Stimulated activated CD8-positive, alpha-beta memory T cell treated with anti-CD3 and anti-CD28 coated beads, Interleukin-15, amount 100 ng/mL, for 1 hour (primary cell): Measurements from ENCODE around the gene BRD7.

Experiments
- DNase-seq: peaks from one replicate; pipeline ENCODE4 v3.0.0-alpha.2; 2020; ENCODE audit warnings: low read depth

The BRD7 gene

DNA sequence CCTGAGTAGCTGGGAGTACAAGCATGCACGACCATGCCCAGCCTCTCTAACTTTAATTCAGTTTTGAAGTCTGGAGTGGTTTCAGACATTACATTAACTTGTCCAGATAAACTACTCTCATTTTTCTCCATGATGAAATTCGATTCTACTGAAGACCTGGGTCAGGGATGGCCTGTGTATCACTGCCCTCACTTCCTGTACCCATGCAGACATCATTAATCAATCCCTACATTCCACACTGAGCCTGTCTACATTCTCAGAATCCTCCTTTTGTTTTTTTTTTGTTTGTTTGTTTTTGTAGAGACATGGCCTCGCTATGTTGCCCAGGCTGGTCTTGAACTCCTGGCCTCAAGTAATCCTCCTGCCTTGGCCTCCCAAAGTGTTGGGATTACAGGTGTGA is 79.9 kb downstream of the BRD7 start:
- no peak for DNase-seq

DNA sequence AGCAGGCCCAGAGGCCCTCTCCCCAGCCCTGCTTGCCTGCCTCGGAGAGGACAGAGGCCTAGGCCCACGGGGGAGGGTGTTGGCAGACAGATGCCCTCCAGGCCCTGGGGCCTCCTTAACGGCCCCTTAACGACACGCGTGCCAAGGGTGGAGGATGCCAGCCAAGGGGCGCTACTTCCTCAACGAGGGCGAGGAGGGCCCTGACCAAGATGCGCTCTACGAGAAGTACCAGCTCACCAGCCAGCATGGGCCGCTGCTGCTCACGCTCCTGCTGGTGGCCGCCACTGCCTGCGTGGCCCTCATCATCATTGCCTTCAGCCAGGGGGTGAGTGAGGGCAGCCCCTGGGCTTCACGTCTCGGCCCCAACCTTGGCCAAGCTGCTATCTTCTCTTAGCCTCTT is 80.8 kb downstream of the BRD7 start:
- DNase-seq = no peak

DNA sequence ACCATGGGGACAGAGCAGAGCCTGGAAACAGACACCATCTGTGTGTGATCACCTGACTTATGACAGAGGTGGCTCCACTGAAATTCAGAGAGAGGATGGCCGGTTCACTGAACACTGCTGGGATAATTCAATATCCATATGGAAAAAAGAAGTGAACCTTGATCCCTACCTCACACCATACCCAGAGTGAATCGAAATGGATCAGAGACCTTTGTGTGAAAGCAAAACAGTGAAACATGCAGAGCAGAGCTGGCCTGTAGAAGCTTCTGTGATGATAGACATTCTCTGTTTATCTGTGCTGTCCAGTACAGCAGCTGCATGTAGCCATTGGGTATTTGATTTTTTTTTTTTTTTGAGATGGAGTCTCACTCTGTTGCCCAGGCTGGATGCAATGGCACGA is 82.1 kb downstream of the BRD7 start:
- DNase-seq = no peak

DNA sequence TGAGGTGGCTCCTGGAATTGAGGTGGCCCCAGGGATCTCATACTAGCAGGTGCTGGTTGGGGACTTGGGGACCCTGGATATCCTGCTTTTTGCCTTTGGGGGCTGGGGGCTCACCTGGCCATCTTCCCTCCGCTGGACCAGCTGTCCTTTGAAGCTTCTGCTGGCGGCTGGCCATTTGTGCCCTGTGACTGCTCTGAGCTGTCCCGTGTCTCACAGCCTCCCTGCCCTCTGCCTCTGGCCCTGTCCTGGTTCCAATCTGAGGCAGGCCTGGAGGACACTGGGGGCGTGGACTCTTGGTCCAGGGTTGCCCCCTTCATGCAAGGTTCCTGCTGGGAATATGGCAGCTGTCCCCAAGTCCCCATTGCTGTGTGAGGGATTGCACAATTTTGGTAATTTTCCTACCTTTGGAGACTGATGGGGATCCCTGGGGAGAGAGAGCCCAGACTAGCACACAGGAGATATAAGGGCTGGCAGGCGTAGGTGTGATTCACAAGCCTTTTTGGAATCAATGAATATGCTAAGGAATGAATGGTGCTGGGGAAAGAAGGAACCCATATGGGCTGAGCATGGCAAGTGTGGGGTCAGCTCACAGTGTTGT is 83.3 kb downstream of the BRD7 start:
- no peak for DNase-seq

DNA sequence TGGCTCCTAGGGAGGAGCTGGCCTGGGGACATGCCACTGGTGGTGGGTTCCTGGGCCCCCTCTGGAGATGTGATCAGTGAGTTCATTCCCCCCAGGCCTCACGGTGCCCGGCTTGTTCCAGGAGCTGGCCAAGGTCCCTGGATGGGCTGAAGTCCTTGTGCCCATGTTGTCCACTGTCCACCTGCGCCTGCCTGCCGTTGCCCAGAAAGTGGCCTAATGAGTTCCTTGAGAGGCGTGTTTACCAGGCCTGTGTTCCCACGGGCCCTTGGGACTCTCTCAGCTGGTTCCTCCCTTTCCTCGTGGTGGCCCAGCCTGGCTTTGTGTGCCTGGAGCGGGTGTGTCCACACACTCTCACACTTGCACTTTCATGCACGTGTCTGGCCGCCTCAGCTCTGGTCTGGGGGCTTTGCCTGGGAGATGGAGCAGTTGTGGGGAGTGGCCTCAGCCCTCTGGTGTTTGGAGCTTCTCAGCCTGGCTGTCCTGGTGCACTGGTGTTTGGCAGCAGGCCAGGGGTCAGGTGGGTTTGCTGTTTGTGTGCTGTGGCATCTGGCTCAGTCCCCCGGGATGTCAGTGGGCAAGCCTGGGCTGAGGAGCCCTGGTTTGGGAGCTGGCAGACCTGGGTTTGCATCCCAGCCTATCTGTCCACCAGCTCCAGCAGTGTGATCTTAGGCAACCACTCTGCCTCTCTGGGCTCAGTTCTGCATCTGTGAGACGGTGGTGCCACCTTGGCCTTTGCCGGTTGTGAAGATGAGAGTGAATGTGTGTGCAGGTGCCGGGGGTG is 84.5 kb downstream of the BRD7 start:
- DNase-seq = no peak

DNA sequence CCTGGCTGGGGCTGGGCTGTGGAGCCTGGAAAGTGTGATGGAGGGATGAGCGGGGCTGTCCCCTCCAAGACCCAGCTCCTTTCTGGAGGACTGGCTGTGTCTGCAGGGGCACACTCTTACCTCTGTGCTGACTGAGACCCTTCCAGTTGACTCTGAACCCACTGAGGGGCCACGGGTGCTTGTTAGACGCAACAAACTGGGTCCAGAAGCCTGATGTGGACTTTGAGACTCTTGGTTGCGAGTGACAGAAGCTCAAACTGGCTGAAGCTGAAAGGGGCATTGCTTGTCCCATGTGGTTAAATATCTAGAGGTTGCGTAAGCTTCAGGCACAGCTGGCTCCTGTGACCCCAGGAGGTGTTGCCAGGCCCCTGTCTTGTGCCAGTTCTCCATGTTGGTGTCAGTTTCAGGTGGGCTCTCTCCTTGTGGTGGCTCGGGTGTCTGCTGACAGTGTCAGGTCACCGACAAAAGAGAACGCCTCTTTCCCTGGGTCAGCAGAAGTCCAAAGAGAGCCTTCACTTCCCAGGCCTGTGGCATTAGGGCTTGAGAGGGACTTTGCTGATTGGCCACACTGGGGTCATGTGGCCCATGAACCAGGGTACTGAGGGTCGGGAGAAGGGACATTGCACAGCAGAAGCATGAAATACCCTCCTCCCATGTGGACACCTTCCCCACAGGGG is 85.7 kb downstream of the BRD7 start:
- no peak for DNase-seq

DNA sequence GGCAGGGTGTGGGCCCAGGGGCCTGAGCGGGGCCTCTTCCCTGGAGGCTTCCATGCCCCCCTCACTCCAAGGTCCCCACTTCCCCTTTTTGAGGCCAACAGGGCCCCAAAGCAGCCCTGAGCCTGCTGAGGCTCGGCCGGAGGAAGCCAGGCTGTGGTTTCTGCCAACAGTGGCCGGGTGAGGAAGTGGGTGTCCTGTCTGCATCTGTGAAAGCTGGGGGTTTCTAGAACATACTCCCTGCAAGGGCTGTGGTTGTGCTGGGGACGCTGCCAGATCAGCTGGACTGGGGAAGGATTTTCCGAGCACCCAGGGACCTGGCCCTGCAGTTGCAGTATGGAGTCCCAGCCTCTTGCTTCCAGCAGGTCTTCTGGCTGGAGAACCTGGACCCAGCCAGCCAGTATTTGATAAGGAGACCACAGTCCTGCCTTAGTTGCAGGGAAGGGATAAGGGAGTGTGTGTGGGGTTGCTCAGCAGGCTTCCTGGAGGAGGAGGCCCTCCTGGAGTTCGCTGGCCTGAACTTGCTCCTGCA is 86.7 kb downstream of the BRD7 start:
- no peak for DNase-seq

DNA sequence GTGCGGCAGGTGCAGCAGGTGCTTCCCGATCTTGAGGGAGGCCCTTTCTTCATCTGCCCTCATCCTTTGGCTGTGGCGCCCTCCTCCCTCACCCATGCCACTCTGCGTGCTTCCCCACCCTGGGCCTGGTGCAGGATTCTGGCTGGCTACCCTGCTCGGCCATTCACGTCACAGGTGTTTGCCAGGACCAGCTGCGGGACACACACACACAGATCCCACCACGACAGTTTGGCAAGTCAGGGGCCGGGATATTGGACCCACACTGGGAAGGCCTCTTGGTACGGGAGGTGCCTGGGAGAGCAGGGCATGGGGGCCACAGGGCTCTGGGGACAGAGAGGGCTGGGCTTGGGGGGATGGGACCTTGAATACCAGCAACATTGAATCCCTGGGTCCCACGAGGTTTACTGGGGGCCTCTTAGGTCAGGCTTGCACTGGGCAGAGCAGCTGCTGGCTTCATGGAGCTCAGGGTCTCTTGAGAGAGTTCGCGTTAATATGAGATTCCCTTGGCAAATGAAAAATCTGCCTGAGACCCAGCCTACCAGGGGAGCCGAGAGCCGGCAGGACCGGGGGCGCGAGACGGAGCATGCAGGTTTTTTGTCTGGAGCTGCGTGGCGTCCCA is 87.3 kb downstream of the BRD7 start:
- DNase-seq = no peak

DNA sequence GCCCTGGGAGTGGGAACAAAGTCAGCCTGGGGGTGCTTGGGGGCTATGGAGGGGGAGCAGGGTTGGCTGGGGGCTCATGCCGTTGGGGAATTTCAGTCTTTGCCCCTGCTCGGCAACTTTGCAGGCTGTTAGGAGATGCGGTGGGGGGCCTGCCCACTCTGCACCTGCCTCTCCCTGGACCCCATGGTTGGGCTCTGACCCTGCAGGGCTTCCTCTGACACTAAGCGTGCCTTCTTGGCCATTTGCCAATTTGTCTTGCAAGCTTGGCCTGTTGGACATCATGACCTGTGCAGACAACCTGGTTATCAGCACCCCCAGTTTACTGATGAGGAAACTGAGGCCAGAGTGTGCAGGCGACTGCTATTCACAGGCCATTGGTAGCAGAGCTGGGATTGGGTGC is 87.9 kb downstream of the BRD7 start:
- DNase-seq = no peak

DNA sequence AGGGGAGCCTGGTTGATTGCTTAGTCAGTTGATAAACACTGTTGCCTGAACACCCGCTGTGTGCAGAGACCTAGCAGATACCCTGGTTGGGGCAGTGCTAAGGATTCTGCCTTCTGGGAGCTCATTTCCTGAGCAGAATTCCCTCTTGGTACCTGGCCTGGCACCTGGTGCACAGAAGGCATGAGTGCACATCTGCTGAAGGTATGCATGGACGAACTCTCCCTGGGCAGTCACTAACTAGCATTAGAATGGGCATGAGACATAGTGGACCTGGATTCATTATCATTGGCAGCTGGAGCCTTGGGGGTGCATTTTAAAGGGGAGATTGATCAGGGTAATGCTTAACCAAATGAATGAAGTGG is 89.3 kb downstream of the BRD7 start:
- DNase-seq = no peak

DNA sequence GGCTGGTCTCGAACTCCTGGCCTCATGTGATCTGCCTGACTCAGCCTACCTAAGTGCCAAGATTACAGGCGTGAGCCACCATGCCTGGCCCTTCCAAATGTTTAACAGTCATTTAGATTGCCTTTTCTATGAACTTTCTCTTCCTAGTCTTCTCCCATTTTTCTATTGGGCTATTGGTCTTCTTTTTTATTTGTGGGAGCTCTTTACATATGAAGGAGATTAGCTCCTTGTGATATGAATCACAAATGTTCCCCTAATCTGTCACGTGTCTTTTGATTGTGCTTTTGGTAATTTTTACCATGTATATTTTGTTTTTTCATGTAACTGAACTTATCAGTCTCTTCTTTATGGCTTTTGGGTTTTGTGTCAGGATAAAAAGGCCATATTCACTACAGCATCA is 90.5 kb downstream of the BRD7 start:
- no peak for DNase-seq

DNA sequence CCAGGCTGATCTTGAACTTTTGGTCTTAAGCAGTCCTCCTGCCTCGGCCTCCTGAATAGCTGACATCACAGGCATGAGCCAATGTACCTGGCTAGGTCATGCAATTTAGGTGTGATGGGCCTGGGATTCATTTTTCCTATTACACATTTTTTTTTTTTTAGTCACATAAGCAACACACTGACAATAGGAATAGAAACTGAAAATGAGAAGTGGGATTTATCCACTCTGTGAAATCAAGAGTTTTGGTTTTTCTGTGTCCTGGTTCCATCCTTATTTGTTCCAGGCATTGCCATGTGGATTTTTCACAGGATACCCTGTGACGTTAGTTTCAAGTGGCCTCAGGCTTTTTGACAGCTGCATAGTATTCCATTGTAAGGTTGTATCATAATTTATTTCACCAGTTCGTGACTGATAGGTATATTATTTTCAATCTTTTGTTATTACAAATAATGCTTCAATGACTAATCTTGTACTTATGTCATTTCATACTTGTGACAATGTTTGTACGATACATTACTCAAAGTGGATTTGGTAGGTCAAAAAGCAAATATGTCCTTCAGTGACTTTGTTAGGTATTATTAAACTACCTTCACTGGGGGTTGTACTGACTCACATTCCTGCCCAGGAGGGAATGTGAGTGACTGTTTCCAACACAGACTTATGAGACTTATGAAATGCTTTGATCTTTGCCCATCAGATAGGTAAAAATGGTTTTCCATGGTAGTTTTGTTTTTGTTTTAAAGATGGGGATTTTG is 91.8 kb downstream of the BRD7 start:
- DNase-seq = no peak

DNA sequence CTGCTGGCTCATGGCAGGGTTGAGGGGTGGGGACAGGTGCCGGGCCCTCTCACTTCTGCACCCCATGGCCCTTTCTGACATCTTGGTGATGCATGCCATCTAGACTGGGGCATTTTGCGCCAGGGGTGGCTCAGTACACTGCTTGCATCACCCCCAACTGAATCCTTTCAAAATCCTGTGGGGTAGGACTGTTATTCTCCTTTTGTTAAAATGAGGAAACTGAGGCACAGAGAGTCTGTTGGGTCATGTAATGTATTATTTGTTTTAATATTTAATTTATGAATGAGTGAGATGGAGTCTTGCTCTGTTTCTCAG is 92.5 kb downstream of the BRD7 start:
- DNase-seq = no peak

DNA sequence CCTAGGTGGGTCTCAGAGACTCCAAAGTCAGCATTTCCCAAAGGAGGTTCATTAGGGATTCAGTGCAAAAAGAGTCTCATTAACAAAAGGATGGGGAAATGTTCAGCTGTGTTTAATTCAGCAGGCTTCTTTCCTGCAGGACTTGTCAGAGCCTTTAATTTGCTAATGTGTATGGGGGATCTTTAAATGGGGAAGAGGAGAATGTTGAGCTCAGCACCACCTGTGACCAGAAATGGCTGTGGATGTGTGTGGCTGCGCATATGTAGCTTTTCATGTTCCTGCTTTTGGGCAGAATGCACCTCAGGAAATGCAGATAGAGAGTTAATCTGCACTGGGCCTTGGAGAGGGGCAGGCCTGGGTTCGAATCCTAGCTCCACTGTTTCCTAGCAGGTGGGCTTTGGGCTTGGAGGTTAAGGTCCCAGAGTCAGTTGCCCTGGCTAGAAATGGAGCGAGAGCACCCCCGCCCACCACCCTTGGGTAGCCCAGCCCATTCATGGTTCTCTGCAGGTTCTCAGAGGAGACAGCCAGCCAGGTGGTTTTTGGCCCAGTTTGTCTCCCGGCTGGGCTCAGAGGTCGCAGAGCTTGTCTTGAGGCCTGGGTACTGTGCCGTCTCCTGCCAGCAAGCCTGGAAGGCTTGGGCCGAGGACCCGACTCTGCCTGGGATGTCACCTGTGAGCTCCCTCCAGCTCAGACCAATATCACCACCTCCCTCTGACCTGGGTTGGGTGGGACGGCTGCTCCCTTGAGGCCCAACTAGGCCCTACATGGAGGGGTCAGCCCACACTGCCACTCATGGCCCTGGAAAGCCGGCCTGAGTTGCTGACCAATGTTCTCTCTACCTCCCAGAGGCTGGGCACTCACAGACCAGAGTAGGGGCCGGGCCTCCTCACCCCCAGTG is 93.1 kb downstream of the BRD7 start:
- no peak for DNase-seq

DNA sequence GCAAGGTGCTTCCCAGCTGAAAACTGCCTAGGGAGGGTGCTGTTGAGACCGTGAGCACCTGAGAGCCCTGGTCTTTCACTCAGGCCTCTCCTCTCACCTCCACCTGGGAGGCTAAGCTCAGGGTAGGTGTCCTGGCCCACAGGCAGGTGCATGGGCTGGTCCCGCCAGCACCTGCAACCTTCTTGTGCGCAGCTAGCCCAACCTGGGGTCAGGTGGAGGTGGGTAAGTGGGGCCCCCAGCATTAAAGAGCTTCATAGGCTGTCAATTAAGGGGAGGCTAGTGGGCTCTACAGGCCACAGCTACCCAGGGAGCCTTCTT is 93.7 kb downstream of the BRD7 start:
- no peak for DNase-seq

DNA sequence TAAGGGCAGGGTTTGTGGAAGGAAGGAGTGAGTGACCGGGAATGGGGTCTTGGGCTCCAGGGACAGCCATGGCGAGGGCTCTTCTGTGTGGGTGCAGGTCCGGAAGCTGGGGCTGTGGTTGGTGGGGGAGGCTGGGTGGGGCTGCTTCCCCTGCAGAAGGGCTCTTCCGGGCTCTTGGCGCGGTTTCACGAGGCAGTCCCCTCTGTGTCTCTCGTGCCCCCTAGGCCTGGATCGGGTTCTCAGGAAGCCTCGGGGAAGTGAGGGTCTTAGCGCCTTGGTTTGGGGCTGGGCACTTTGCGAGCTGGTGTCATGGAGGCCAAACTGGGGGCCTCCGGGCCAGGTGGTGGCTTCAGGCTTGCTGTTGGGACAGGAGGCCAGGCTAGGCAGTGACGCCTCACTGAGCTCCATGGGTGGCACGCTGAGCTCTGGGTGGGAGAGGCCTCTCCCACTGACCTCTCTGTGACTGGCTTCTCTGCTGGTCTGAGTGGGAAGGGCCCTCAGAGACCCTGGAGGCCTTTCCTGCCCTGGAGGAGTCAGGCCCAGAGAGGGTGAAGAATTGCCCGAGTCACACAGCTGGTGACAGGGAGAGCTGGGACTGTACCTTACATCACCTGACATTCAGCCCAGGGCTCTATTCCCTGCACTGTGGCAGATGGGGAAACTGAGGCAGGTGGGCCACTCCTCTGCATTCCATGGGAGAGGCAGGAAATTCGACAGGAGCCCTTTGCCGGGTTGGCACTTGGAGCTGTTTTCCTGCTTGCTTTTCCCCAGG is 94.3 kb downstream of the BRD7 start:
- no peak for DNase-seq

DNA sequence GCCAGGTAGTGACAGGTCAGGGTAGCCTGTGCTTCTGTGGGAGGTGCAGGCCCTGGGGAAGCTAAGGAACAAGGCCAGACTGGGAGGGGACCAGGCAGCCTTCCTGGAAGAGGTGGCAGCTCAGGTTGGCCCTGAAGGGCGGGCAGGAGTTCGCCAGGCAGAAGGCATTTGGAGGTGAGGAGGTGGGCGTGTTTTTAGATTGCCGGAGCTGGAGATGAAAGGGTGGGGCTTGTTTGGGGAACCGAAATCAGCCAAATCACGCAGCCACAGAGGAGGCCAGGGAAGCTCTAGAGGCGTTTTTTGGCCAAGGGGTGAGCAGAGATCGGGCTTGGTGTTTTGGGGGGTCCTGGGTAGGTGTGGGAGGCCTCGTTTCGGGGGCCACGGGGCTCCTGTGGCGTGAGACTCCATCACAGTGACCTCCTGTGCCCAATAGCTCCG is 94.9 kb downstream of the BRD7 start:
- no peak for DNase-seq

DNA sequence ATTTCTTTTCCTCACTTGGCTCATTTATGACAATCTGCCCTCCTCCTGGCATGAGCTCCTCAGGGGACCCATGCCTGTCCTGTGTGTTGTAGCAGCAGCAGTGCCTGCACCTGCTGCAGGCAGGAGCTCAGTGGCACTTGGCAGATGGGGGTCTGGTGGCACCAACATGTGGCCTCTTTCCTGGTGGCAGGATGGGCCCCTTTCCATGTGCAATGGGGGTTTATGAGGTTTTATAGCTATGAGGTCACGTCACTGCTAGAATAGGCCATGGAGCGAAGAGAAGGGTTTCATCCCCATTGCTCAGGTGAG is 95.5 kb downstream of the BRD7 start:
- no peak for DNase-seq

DNA sequence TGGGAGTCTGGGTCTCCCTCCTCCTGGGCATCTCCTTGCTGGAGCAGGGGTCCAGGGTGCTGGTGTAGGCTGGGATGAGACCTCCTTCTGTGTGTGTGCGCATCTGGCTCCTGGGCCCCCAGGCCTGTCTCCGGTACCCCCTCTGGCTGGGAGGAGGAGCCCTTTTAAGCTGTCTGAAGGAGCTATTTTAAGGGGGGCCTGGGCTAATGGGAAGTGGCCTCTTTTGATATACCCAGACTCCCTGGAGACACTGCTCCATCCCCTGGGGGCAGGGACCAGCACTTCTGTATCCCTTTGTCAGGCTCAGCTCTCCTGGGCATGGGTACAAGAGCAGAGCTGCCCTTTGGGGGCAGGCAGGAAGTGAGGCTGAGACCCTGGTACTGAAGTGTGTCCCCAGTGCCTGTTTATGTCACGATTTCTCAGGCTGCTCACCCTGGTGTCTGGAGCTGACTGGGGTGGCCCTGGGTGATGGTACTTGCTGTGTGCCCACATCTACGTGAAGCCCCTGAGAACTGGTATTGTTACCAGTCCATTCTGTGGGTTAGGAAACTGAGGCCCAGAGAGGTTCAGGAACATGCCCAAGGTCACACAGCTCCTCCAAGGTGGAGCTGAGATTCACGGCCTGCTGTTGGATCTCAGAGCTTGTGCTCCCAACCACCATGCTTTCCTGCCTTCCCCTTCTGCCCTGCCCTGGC is 96.0 kb downstream of the BRD7 start:
- DNase-seq = no peak

DNA sequence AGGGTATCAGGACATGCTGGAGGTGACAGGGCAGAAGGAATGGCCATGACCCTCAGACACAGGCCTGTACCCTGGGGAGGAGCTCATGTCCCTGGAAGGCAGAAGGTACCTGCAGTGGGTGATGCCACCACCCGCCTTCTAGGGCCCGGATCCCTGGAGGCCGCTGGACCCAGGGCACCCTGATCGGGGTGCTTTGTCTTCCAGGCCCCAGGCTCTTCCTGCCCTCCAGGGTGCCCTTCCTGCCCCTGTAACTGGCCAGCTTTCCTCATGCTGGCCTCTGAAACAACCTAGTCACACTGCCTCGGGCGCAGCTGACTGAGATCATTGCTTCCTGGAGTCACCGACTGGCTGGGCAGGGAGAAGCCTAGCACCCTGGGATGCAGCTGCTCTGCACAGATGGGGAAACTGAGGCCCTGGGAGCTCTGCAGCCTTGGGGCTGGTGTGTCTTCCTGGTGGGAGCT is 96.6 kb downstream of the BRD7 start:
- no peak for DNase-seq
